Endothelial cell of umbilical vein (primary cell): ENCODE measurements around the gene CDYL. TPM values are rescaled to one million over a fixed set of nuclear protein-coding genes. Genes with fewer than 3 reads are reported as not detected.

ENCODE experiments used
- BruUV-seq: library from RNA; stranded (reverse); fragments of 400-500 nt; replicated peaks from 2 replicates; lab custom pipeline; 2021; lab: Mats Ljungman, UMichigan
- CTCF ChIA-PET: fragments of 300-600, 350-600 bp; sonication (Branson Sonifier 250); formaldehyde crosslinking; loops from one replicate; lab custom pipeline; 2021; ENCODE audit warnings: antibody characterized with exemption, inconsistent platforms; lab: Charles Lee
- POLR2A ChIA-PET: fragments of 300-600, 350-600 bp; sonication (Branson Sonifier 250); formaldehyde crosslinking; loops from one replicate; lab custom pipeline; 2021; ENCODE audit warnings: antibody characterized with exemption, inconsistent platforms; lab: Charles Lee
- DNase-seq: peaks from one replicate; pipeline ENCODE4 v3.0.0-alpha.2; 2011; ENCODE audit warnings: low read depth, low spot score
- FAIRE-seq: peaks from 2 replicates; lab custom pipeline; 2011; peaks lifted over from hg19 to GRCh38; lab: Jason Lieb, UNC
- H2AFZ ChIP-seq: 2 replicates; pipeline ENCODE4 v1.6.0; 2012; ENCODE audit warnings: low read depth, low read length, control low read depth, inconsistent platforms
- H3K27ac ChIP-seq: 2 replicates; pipeline ENCODE4 v1.5.1; 2011; ENCODE audit warnings: low read depth, mild to moderate bottlenecking, control low read depth, low read length, moderate library complexity; ENCODE audit not compliant: insufficient read depth
- H3K27me3 ChIP-seq, 2 experiments: 2 replicates each; pipeline versions ENCODE4 v1.6.0 to v1.6.1; 2011; ENCODE audit warnings: low read length in 2 of 2, mixed read lengths in 1 of 2; ENCODE audit not compliant: control insufficient read depth in 2 of 2, insufficient read depth in 2 of 2
- H3K36me3 ChIP-seq, 2 experiments: 2 replicates in 1 of 2; 3 replicates in 1 of 2; pipeline ENCODE4 v1.5.1; 2011; ENCODE audit warnings: low read length in 2 of 2, mild to moderate bottlenecking in 1 of 2, moderate library complexity in 1 of 2; ENCODE audit not compliant: control insufficient read depth in 2 of 2, insufficient read depth in 2 of 2; ENCODE audit errors: extremely low read depth in 1 of 2
- H3K4me1 ChIP-seq: 3 replicates; pipeline ENCODE4 v1.5.1; 2011; ENCODE audit warnings: mild to moderate bottlenecking, low read length; ENCODE audit not compliant: control insufficient read depth, insufficient read depth; ENCODE audit errors: extremely low read depth
- H3K4me2 ChIP-seq: 2 replicates; pipeline ENCODE4 v1.6.1; 2011; ENCODE audit warnings: low read length, control low read depth, mixed read lengths; ENCODE audit not compliant: insufficient read depth
- H3K4me3 ChIP-seq, 3 experiments: fragments of 200-600 bp in 1 of 3; sonication (generic), shearing (Covaris generic) in 1 of 3; replicated peaks in 1 of 3; 2 replicates each; pipeline ENCODE4 v1.5.1; 2011 to 2016; ENCODE audit warnings: control low read depth in 3 of 3, low read length in 3 of 3, mild to moderate bottlenecking in 2 of 3, inconsistent platforms in 1 of 3, low read depth in 1 of 3, moderate library complexity in 1 of 3; ENCODE audit not compliant: insufficient read depth in 1 of 3
- H3K79me2 ChIP-seq: 2 replicates; pipeline ENCODE4 v1.6.0; 2012; ENCODE audit warnings: low read length, inconsistent platforms; ENCODE audit not compliant: control insufficient read depth, insufficient read depth
- H3K9ac ChIP-seq: replicated peaks from 2 replicates; pipeline ENCODE3; 2011; ENCODE audit warnings: low read length, control low read depth; ENCODE audit not compliant: insufficient read depth; ENCODE audit errors: extremely low read depth
- H3K9me1 ChIP-seq: replicated peaks from 3 replicates; pipeline ENCODE4 v1.6.0; 2011; ENCODE audit warnings: mild to moderate bottlenecking, low read length; ENCODE audit not compliant: control insufficient read depth, insufficient read depth; ENCODE audit errors: extremely low read depth
- H3K9me3 ChIP-seq: replicated peaks from 2 replicates; pipeline ENCODE4 v1.5.1; 2012; ENCODE audit warnings: low read length, inconsistent platforms; ENCODE audit not compliant: control insufficient read depth, insufficient read depth
- H4K20me1 ChIP-seq: replicated peaks from 2 replicates; pipeline ENCODE3; 2011; ENCODE audit warnings: mild to moderate bottlenecking, low read length; ENCODE audit not compliant: control insufficient read depth, insufficient read depth; ENCODE audit errors: extremely low read depth
- CTCF ChIP-seq, 2 donors: IDR thresholded peaks; 1 replicate in 1 of 2; 2 replicates in 1 of 2; pipeline ENCODE4 v1.5.1; 2011; ENCODE audit warnings: low read length in 2 of 2, mild to moderate bottlenecking in 2 of 2, moderate library complexity in 2 of 2, control low read depth in 1 of 2, inconsistent platforms in 1 of 2, low read depth in 1 of 2; ENCODE audit not compliant: insufficient read depth in 1 of 2; ENCODE audit errors: extremely low read depth in 1 of 2
- EZH2 ChIP-seq: IDR thresholded peaks from 2 replicates; pipeline ENCODE4 v1.6.1; 2012; ENCODE audit warnings: borderline replicate concordance, low read depth, mild to moderate bottlenecking, moderate library complexity, low read length, inconsistent platforms; ENCODE audit not compliant: severe bottlenecking
- FOS ChIP-seq: IDR thresholded peaks from 2 replicates; pipeline ENCODE4 v1.6.1; 2011; ENCODE audit warnings: mild to moderate bottlenecking, low read length, moderate library complexity, borderline replicate concordance; ENCODE audit not compliant: insufficient read depth
- GATA2 ChIP-seq: IDR thresholded peaks from 2 replicates; pipeline ENCODE4 v1.7.0; 2011; ENCODE audit warnings: low read depth, mild to moderate bottlenecking, moderate library complexity, mixed read lengths, low read length; ENCODE audit not compliant: insufficient read length, insufficient read depth
- JUN ChIP-seq: IDR thresholded peaks from 2 replicates; pipeline ENCODE4 v1.6.1; 2011; ENCODE audit warnings: borderline replicate concordance, low read depth; ENCODE audit not compliant: insufficient read length, insufficient read depth
- MYC ChIP-seq: IDR thresholded peaks from one replicate; pipeline ENCODE4 v1.6.1; 2011; ENCODE audit warnings: mild to moderate bottlenecking, low read depth, low read length
- POLR2A ChIP-seq: IDR thresholded peaks from 2 replicates; pipeline ENCODE4 v1.6.1; 2012; ENCODE audit warnings: low read depth, mild to moderate bottlenecking, control low read depth, low read length
- POLR2AphosphoS5 ChIP-seq: IDR thresholded peaks from 2 replicates; pipeline ENCODE4 v1.6.1; 2012; ENCODE audit warnings: low read depth, mild to moderate bottlenecking, control low read depth, low read length, moderate library complexity; ENCODE audit not compliant: insufficient read depth
- dilution Hi-C: fragments of 300-500 bp; cut with MboI; formaldehyde crosslinking; loops from one replicate; pipeline ENCODE4 v1.15.0; 2019; ENCODE audit warnings: low sequenced_read_pairs; ENCODE audit not compliant: extremely low pct_ligation_motif_present
- intact Hi-C: fragments of 100-400 bp; cut with micrococcal nuclease; formaldehyde crosslinking; loops from one replicate; pipeline ENCODE4 v1.10.0; 2022
- polyA plus RNA-seq, 4 experiments: library from polyadenylated mRNA; depleted of rRNA in 3 of 4; stranded (reverse) in 3 of 4; unstranded in 1 of 4; fragments of >200 nt; gene quantifications; 2 replicates each; pipeline versions ENCODE4 v1.2.1 to v1.2.3, GENCODE V29; 2011 to 2012; ENCODE audit warnings: missing spikeins in 1 of 4
- total RNA-seq: library from RNA; stranded (reverse); gene quantifications from 2 replicates; pipeline ENCODE4 v1.2.3, GENCODE V29; 2021

Gene CDYL
- total and polyA plus RNA-seq, 2 donors (not counting 3 experiments of a cell fraction or from before 2014, with no cell fraction given) = 10.2 to 35.6 TPM

- H3K9ac ChIP-seq = no peak overlapping the region
- no peaks in the 10 kb centered on the region for H3K79me2 ChIP-seq
- no peaks in the 10 kb centered on the region for H3K9me3 ChIP-seq
- no peaks in the 10 kb centered on the region for H3K36me3 ChIP-seq
- no peak overlapping the region for H3K27ac ChIP-seq
- intact Hi-C loops = no loop called here
- H3K4me2 ChIP-seq = no peak overlapping the region
- H3K27me3 ChIP-seq = peaks cover 0 to 12% of the 10 kb centered on the region in 2 experiments
- H4K20me1 ChIP-seq = no peaks in the 10 kb centered on the region
- TF ChIP-seq MYC = no peak
- no peak for TF ChIP-seq CTCF (IDR thresholded peaks at IDR 0.05; ENCODE audit: extremely low read depth in 1 of 2, insufficient read depth in 1 of 2, low read depth in 1 of 2, low read length in 2 of 2)
- no peak for TF ChIP-seq POLR2AphosphoS5
- no peak for TF ChIP-seq JUN
- ChIA-PET POLR2A (no interaction called here), CTCF (no interaction called here)
- no TSS peak for BruUV-seq
- dilution Hi-C loops = no loop called here
- H3K4me1 ChIP-seq = no peaks in the 10 kb centered on the region
- H3K4me3 ChIP-seq = no peak overlapping the region
- H2AFZ ChIP-seq = no peak overlapping the region
- no peak for DNase-seq
- no peaks in the 10 kb centered on the region for H3K9me1 ChIP-seq
- no peak for FAIRE-seq
Measured at GRCh38 chr6:4747588-4747987, 28.6 kb upstream of the CDYL start.

- POLR2A ChIA-PET = no interaction called here
- no TSS peak for BruUV-seq
- dilution Hi-C loops = no loop called here
Measured at GRCh38 chr6:4751823-4752464, 24.3 kb upstream of the CDYL start.

More at GRCh38 chr6:4751823-4752464, 24.3 kb upstream of the CDYL start:
- no peaks in the 10 kb centered on the region for H3K4me1 ChIP-seq
- H3K36me3 ChIP-seq = no peaks in the 10 kb centered on the region
- no peak overlapping the region for H3K27ac ChIP-seq
- H3K27me3 ChIP-seq = peaks cover 4 to 14% of the 10 kb centered on the region in 2 experiments
- no peaks in the 10 kb centered on the region for H3K79me2 ChIP-seq
- CTCF ChIA-PET = interaction anchor here (0.6 to 1.5 kb wide), 2 partner anchors 11 to 35 kb away, joined by 3 read pairs; no protein-coding TSS in a partner anchor
- DNase-seq = no peak
- H3K4me3 ChIP-seq = no peak overlapping the region
- TF ChIP-seq POLR2A (no peak), FOS (no peak), EZH2 (no peak), GATA2 (no peak), MYC (no peak)
- H2AFZ ChIP-seq = no peak overlapping the region
- H3K9me1 ChIP-seq = no peaks in the 10 kb centered on the region
- H3K9ac ChIP-seq = no peak overlapping the region
- H4K20me1 ChIP-seq = no peaks in the 10 kb centered on the region
- intact Hi-C loops = no loop called here
- H3K4me2 ChIP-seq = no peak overlapping the region
- no peak for FAIRE-seq
- H3K9me3 ChIP-seq = no peaks in the 10 kb centered on the region
